ENCODE results near the gene PLCB2.

The PLCB2 gene

DNA sequence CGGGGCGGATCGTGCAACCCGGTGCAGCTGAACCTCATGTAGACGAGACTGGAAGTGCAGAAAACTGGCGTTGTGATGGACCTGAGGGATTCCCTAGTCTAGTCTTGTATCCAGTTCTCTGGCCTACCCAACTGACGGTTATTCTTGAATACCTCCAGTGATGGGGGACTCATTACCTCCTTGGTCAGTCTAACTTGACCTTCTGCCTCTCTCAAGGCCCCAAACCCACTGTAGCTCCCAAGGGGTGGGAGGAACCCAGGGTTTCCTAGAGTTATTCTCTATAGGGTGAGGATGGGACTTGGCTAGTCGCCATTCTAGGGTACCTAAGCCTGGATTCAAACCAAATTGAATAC is 57.5 kb downstream of the PLCB2 start:
- DNase-seq (ENCODE audit: low read depth, low spot score): no peak

- DNase-seq (ENCODE audit: low read depth, low spot score): no peak
These were observed 58.0 kb downstream of the PLCB2 start for GRCh38 chr15:40249477-40250303.

- DNase-seq (ENCODE audit: low read depth, low spot score): no peak
These were observed 59.5 kb downstream of the PLCB2 start for GRCh38 chr15:40248006-40248783.

- no peak for DNase-seq (ENCODE audit: low read depth, low spot score)
These were observed 60.2 kb downstream of the PLCB2 start for GRCh38 chr15:40247406-40247971.

GRCh38 chr15:40246496-40247280 is 61.0 kb downstream of the PLCB2 start:
- no peak for DNase-seq (ENCODE audit: low read depth, low spot score)

DNA sequence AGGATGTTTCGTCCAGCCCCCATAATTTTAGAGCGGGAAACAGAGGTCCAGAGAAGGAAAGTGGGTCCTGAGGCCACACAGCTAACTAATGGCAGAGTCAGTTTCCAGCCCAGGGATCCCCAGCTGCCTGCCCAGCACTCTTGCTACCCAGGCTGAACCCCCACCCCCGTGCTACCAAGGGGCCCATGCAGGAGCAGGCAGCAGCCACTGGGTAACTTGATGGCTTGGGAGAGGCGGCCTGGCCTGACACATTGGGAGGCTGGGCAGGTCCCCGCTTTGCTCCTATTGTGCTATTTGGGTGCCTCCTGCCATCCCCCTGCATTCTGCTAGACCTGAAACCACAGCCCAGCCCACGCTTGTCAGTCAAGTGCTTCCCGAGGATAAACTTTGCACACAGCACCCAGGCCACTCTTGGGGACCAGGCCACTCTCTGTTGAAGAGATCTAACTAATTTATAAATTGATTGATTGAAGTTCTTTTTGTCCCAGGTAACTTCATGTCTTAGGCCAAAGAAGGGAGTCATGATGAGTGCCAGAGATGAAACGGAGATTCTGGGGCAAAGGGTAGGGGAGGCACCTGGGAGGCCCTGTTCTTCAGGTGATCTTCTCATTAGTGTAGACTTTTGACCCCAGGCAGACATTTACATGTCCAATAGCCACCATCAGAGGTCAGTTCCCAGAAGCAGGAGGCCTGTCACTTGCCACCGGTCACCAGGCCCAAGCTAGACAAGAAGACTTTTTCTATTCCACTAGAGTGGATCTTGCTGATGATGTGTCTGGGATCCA is 61.9 kb downstream of the PLCB2 start:
- no peak for DNase-seq (ENCODE audit: low read depth, low spot score)

DNA sequence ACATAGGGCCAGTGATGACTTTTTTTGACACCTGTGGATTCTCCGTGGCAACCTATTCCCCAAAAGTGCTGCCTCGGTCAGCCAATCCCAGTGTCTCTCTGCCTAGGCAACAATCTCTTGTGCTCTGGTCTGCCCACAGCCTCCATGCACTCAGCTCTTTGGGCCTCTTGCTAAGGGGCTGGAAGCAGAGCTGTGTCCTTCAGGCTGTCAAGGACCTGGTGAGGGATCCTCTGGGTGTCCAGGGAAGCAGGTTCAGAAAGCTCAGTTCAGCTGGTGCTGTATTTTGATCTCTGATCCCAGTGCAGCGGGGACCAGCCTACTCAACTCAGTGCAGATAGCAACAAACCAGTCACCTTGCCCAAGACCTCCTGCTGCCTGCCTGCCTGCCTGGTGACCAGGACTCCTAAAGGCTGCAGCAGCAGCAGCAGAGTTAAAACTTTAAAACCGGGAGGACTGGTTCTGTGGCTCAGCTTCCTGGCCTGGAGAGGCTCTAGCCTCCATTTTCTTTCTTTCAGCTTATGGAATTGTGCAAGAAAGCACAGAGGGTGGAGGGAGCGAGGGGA is 62.7 kb downstream of the PLCB2 start:
- DNase-seq (ENCODE audit: low read depth, low spot score): no peak

DNA sequence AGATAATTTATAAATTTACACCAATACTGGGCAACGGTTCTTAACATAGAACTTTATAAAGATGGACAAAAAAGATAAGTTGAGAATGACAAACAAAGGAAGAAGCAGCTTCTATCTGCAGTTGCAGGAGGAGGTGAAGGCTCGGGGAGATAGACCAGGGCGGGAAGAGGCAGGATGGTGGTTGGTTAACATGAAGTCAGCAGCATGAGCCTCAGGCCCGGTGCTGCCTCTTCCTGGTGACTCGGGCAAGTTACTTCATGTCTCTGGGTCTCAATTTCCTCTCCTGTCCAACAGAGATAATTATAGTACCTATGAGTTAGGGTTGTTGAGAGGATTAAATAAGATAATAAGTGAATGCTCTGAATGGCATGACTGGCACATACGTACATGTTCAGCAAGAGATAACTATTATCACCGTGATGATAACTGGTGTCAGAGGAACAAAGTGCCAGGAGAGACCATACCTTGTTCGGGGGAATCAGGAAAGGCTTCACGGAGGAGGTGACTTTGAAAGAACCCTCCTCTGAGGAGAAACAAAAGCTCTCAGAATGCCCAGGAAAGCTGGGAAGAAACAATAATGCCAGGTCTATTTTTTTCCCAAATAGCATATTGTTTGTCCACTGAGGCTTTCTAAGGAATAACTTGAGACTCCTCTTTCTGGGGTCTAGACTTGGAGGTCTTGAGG is 64.5 kb downstream of the PLCB2 start:
- DNase-seq (ENCODE audit: low read depth, low spot score): no peak

- no peak for DNase-seq (ENCODE audit: low read depth, low spot score)
These were observed 65.1 kb downstream of the PLCB2 start for GRCh38 chr15:40242601-40243000.

GRCh38 chr15:40242213-40242599 is 65.5 kb downstream of the PLCB2 start:
- DNase-seq (ENCODE audit: low read depth, low spot score): no peak

DNA sequence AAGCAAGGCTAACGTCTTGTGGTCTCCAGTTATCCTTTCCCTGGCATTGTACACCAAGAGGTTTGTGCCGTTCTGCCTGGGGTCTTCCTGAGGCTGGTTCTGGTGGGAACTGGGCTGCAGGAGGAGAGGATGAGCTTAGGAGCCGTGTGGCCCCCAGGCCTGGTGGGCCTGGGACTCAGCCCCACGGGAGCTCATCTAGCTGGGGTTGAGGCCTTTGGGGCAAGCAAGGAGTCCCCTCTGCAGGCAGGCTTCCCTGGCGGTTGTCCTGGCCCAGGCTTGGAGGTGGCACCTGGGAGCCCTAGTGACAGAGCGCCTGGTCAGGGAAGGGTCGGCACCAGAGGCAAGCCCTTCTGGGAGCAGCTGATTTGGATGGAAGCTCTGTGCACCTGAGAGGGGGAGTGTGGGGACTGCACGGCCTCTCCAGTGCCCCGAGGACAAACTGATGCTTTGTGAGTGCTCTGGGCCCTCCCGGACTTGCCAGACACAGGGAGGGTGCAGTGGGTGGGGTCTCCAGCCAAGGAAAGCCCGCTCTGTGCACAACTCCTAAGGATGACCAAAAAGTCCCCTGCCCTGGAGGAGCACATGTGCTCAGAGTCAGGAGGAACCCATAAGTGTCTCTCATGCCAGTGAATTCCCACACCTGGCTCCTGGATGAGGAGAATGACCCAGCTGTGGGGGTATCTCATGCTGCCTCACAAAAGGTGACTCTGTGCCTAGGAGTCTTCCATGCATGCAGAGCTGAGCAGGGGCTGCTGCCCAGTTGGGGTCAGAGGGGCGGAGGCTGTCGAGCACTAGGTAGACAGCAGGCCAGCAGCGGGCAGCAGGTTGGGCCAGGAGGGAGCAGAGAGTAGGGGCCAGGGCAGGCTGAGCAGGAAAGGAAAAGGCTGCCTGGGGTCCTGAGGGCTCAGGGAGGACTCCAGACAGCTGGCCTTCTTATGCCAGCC is 66.2 kb downstream of the PLCB2 start:
- DNase-seq (ENCODE audit: low read depth, low spot score): no peak

- DNase-seq (ENCODE audit: low read depth, low spot score): no peak
These were observed 67.0 kb downstream of the PLCB2 start for GRCh38 chr15:40240619-40241221.

DNA sequence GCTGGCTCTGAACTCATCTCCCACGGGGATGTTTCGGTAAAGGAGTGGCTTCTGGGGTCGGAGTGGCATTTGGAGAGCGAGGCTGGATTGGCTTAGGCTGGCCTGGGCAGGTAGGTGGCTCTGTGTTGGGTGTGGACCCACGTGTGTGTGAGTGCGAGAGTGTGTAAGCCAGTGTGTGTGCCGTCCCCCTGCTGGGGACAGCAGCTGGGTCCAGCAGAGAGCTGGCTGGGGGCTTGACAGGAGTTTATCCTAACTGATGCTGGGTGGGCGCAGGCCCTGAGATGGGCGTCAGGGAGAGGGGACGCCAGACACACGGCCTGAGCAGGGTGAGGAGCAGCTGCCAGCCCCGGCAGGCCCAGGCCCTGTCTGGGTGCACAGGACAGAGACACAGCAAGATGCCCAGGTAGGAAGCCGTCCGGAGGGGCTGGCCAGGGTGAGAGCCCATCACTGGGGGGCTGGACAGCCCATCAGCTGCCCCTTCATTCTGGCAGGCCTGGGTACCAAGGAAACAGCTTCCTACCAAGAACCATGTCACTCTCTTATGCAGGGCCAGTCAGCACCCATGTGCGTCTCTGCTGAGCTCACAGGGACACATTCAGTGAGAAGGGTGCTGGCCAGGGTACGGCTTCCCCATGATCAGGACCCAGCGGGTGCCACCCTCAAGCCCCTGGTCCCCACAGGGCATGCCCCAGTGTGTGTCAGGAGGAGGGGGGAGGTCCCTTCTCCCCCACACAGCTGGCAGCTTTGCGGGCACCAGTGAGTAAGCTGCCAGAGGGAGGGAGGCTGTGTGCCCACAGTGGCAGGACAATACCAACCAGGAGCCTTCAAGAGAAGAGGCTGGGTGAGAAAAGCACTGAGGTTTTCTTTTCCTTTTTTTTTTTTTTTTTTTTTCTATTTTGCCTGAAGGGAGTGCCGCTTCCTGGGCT is 67.8 kb downstream of the PLCB2 start:
- DNase-seq (ENCODE audit: low read depth, low spot score): no peak

DNA sequence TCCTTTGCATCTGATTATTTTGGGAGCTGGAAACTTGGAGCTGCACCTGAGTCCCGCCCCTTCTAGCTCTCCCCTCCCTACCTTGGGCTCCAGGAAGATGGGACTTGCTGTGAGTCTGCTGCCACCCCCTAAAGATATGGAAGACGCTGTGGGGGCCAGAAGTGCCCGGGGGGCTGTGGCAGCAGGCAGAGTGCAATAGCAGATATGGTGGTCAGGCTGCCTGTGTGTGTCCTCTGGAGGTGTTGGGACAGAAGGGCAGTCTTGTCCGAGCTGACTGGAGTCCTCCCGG is 68.4 kb downstream of the PLCB2 start:
- no peak for DNase-seq (ENCODE audit: low read depth, low spot score)

GRCh38 chr15:40238532-40239403 is 69.0 kb downstream of the PLCB2 start, which contains the start of gene PAK6:
PAK6 (plus strand) TSS chr15:40239063; CDS start chr15:40264786, 25,723 bp downstream.
- DNase-seq (ENCODE audit: low read depth, low spot score): peak; percentile 85
